PC-3 (cell line): Measurements from ENCODE around the gene ACP2. TPM values are rescaled to one million over a fixed set of nuclear protein-coding genes. Genes with fewer than 3 reads are reported as not detected.

Source experiments
- ATAC-seq: fragments of 200-7000 bp; cut with Tn5 transposase; 2 replicates; pipeline ENCODE4 v1.9.1; 2020; ENCODE audit warnings: mild to moderate bottlenecking, moderate library complexity
- BruUV-seq: library from RNA; stranded (reverse); fragments of 400-500 nt; replicated peaks from 2 replicates; lab custom pipeline; 2021; lab: Mats Ljungman, UMichigan
- CTCF ChIA-PET: fragments of 300-600 bp; sonication (Branson Sonifier 250); formaldehyde crosslinking; loops from one replicate; lab custom pipeline; 2022; ENCODE audit warnings: antibody characterized with exemption; lab: Charles Lee
- POLR2A ChIA-PET: fragments of 300-600 bp; sonication (Branson Sonifier 250); formaldehyde crosslinking; loops from one replicate; lab custom pipeline; 2022; ENCODE audit warnings: antibody characterized with exemption; ENCODE audit not compliant: unreplicated experiment; lab: Charles Lee
- DNase-seq: peaks from one replicate; pipeline ENCODE4 v3.0.0-alpha.2; 2015
- H2AFZ ChIP-seq: fragments of 300-600 bp; sonication (generic); 2 replicates; pipeline ENCODE4 v1.6.0; 2016; ENCODE audit warnings: antibody characterized with exemption, low read length
- H3F3A ChIP-seq: fragments of 300-600 bp; sonication (generic); one replicate; pipeline ENCODE4 v1.6.0; 2017; ENCODE audit warnings: antibody characterized with exemption, low read length, control low read depth, mild to moderate bottlenecking; ENCODE audit not compliant: unreplicated experiment
- H3K27ac ChIP-seq: fragments of 300-600 bp; sonication (generic); 2 replicates; pipeline ENCODE4 v1.5.1; 2016; ENCODE audit warnings: mild to moderate bottlenecking, low read length
- H3K27me3 ChIP-seq: fragments of 300-600 bp; sonication (generic); 2 replicates; pipeline ENCODE4 v1.6.1; 2016; ENCODE audit warnings: low read length, mixed read lengths
- H3K36me3 ChIP-seq: fragments of 300-600 bp; sonication (generic); 2 replicates; pipeline ENCODE4 v1.6.1; 2016; ENCODE audit warnings: low read depth, mixed run types, low read length, mixed read lengths
- H3K4me1 ChIP-seq: fragments of 300-600 bp; sonication (generic); 2 replicates; pipeline ENCODE4 v1.5.1; 2016; ENCODE audit warnings: low read length; ENCODE audit not compliant: insufficient read depth
- H3K4me2 ChIP-seq: fragments of 300-600 bp; sonication (generic); 2 replicates; pipeline ENCODE4 v1.6.0; 2016; ENCODE audit warnings: low read length
- H3K4me3 ChIP-seq: fragments of 300-600 bp; sonication (generic); 2 replicates; pipeline ENCODE4 v1.5.1; 2016; ENCODE audit warnings: mild to moderate bottlenecking, low read length, mixed read lengths
- H3K79me2 ChIP-seq: fragments of 300-600 bp; sonication (generic); 2 replicates; pipeline ENCODE4 v1.6.1; 2017; ENCODE audit warnings: low read length, mixed read lengths
- H3K9ac ChIP-seq: fragments of 300-600 bp; sonication (generic); 2 replicates; pipeline ENCODE4 v1.6.0; 2016; ENCODE audit warnings: mild to moderate bottlenecking, low read length
- H3K9me2 ChIP-seq: fragments of 300-600 bp; sonication (generic); replicated peaks from 2 replicates; pipeline ENCODE4 v1.6.1; 2016; ENCODE audit warnings: mixed run types, low read length, mixed read lengths
- H3K9me3 ChIP-seq: fragments of 300-600 bp; sonication (generic); 2 replicates; pipeline ENCODE4 v1.6.1; 2016; ENCODE audit warnings: low read length, mixed read lengths
- H4K20me1 ChIP-seq: fragments of 300-600 bp; sonication (generic); 2 replicates; pipeline ENCODE4 v1.6.1; 2016; ENCODE audit warnings: low read length, mixed read lengths
- EZH2 ChIP-seq: fragments of 300-600 bp; sonication (generic); IDR thresholded peaks from one replicate; pipeline ENCODE4 v1.6.1; 2017; ENCODE audit warnings: antibody characterized with exemption, mild to moderate bottlenecking, low read length; ENCODE audit not compliant: unreplicated experiment
- EZH2phosphoT487 ChIP-seq: fragments of 300-600 bp; sonication (generic); IDR thresholded peaks from 2 replicates; pipeline ENCODE4 v1.6.1; 2018; ENCODE audit warnings: mild to moderate bottlenecking, antibody characterized with exemption, low read length, borderline replicate concordance
- intact Hi-C: fragments of 100-400 bp; cut with micrococcal nuclease; formaldehyde crosslinking; loops from 2 replicates; pipeline ENCODE4 v1.9.0; 2023
- total RNA-seq: library from RNA; depleted of rRNA; stranded (reverse); fragments of >200 nt; gene quantifications from 2 replicates; pipeline ENCODE4 v1.2.3, GENCODE V29; 2014
- TF ChIP-seq, protein P1 (sequence below): fragments of 300-600 bp; sonication (generic); conservative IDR thresholded peaks from 2 replicates; pipeline ENCODE4 v1.5.1; 2017; ENCODE audit warnings: antibody characterized with exemption, low read depth, mild to moderate bottlenecking, low read length

Gene ACP2
- total RNA-seq, 1 experiment from 2014 or later, result 26.6 TPM

DNA sequence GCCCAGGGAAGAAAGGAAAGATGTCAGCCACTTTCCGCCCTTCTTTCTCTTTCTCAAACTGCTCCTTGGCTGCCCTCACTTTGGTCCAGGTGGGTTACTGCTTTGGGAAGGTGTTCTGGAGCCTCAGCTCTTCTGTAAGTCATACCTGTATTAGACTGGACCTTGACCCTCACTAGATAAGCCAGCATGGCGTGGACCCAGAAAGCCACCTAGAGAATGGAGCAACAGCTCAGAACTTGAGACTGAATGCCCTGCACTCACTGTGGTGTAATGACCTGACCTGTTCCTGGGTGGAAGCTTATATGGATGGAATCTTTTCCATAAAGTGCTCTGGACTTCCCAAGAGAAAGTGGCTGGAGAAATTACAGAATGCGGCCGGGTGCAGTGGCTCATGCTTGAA is 15.6 kb downstream of the ACP2 start:
- H3K9ac ChIP-seq, result no peak overlapping the region
- H3K9me2 ChIP-seq, result no peaks in the 10 kb centered on the region
- H3K36me3 ChIP-seq, result 0 out of 2 replicates have a peak, but pooled peaks cover 2% of the 10 kb centered on the region
- ChIA-PET CTCF (interaction anchor here (2.4 kb wide), 1 partner anchor 19 kb away, joined by 10 read pairs; the partner anchor contains the start of gene DDB2), POLR2A (no interaction called here)
- peaks cover 5% of the 10 kb centered on the region for H3F3A ChIP-seq
- H3K9me3 ChIP-seq, result no peaks in the 10 kb centered on the region
- no peak overlapping the region for H3K4me2 ChIP-seq
- no peak for ATAC-seq
- no peak overlapping the region for H2AFZ ChIP-seq
- H4K20me1 ChIP-seq, result no peaks in the 10 kb centered on the region
- intact Hi-C loops, result no loop called here
- peaks cover 43% of the 10 kb centered on the region for H3K4me1 ChIP-seq
- BruUV-seq, result no TSS peak
- H3K4me3 ChIP-seq, result no peak overlapping the region
- no peak overlapping the region for H3K27ac ChIP-seq
- H3K27me3 ChIP-seq, result no peaks in the 10 kb centered on the region
- 0 out of 2 replicates have a peak, but pooled peaks cover 4% of the 10 kb centered on the region for H3K79me2 ChIP-seq
- TF ChIP-seq, protein P1, sequence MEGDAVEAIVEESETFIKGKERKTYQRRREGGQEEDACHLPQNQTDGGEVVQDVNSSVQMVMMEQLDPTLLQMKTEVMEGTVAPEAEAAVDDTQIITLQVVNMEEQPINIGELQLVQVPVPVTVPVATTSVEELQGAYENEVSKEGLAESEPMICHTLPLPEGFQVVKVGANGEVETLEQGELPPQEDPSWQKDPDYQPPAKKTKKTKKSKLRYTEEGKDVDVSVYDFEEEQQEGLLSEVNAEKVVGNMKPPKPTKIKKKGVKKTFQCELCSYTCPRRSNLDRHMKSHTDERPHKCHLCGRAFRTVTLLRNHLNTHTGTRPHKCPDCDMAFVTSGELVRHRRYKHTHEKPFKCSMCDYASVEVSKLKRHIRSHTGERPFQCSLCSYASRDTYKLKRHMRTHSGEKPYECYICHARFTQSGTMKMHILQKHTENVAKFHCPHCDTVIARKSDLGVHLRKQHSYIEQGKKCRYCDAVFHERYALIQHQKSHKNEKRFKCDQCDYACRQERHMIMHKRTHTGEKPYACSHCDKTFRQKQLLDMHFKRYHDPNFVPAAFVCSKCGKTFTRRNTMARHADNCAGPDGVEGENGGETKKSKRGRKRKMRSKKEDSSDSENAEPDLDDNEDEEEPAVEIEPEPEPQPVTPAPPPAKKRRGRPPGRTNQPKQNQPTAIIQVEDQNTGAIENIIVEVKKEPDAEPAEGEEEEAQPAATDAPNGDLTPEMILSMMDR, result no peak
- TF ChIP-seq EZH2phosphoT487 (no peak), EZH2 (no peak)
- no peak for DNase-seq

DNA sequence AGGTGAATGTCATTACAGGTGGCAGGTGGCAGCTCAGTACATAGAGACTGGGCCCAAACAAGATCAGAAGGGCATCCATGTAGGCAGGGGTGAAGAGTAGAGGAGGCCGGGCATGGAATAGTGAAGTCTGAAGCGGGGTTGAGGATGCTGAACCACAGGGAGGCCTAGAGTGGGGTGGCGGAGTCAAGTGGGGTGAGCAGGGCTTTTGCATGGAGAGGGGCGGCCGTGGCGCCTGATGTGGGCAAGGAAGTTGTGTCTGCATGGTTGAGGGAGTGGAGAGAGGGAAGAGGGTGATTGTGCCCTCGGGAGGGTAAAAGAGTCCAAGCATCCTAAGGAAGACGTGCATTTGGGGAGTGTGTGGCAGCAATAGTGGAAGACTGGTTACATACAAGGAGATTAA is 19.5 kb downstream of the ACP2 start:
- TF ChIP-seq EZH2 (no peak), EZH2phosphoT487 (no peak)
- TF ChIP-seq, protein P1, result no peak
- H3K4me2 ChIP-seq, result no peak overlapping the region
- H3K27ac ChIP-seq, result no peak overlapping the region
- no peaks in the 10 kb centered on the region for H3K9me2 ChIP-seq
- ChIA-PET CTCF (no interaction called here), POLR2A (no interaction called here)
- ATAC-seq (no peak), DNase-seq (no peak)
- no peak overlapping the region for H3K4me3 ChIP-seq
- no peaks in the 10 kb centered on the region for H3K36me3 ChIP-seq
- H3K9ac ChIP-seq, result no peak overlapping the region
- H3K4me1 ChIP-seq, result peaks cover 18% of the 10 kb centered on the region
- H3K27me3 ChIP-seq, result no peaks in the 10 kb centered on the region
- no peak overlapping the region for H2AFZ ChIP-seq
- peaks cover 5% of the 10 kb centered on the region for H3F3A ChIP-seq
- no peaks in the 10 kb centered on the region for H3K9me3 ChIP-seq
- intact Hi-C loops, result no loop called here
- no TSS peak for BruUV-seq
- H3K79me2 ChIP-seq, result no peaks in the 10 kb centered on the region
- no peaks in the 10 kb centered on the region for H4K20me1 ChIP-seq

DNA sequence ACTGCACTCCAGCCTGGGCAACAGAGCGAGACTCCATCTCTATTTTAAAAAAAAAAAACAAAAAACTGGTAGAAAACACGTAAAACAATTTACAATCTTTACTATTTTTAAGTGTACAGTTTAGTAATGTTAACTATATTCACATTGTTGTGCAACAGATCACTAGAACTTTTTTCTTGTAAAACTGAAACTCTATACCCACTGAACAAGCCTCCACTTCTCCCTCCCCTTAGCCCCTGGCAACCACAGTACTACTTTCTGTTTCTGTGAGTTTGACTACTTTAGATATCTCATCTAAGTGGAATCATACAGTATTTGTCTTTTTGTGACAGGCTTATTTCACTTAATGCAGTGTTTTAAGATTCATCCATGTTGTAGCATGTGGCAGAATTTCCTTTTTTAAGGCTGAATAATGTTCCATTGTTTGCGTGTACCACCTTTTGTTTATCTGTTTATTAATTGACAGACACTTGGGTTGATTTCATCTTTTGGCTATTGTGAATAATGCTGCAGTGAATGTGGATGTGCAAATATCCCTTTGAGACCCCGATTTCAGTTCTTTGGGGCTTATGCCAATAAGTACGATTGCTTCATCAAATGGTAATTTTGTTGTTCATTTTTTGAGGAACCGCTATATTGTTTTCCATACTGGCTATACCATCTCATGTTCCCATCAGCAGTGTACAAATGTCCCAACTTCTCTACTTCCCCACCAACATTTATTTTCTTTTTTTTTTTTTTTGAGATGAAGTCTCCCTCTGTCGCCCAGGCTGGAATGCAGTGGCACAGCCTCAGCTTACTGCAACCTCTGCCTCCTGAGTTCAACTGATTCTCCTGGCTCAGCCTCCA is 22.8 kb downstream of the ACP2 start:
- Histone ChIP-seq H3K4me3 (no peak overlapping the region), H3K27me3 (no peaks in the 10 kb centered on the region), H3K9ac (no peak overlapping the region), H3K27ac (no peak overlapping the region), H3K4me1 (no peaks in the 10 kb centered on the region; the same call in 1 of the 2 replicates), H4K20me1 (no peaks in the 10 kb centered on the region), H3K9me3 (no peaks in the 10 kb centered on the region), H3K9me2 (no peaks in the 10 kb centered on the region), H3K36me3 (no peaks in the 10 kb centered on the region), H3F3A (no peaks in the 10 kb centered on the region), H2AFZ (no peak overlapping the region), H3K4me2 (no peak overlapping the region), H3K79me2 (no peaks in the 10 kb centered on the region)
- intact Hi-C loops, result no loop called here
- ChIA-PET CTCF (no interaction called here), POLR2A (no interaction called here)
- DNase-seq, result no peak
- ATAC-seq, result 0 out of 2 replicates have a peak, but pooled peaks have one; percentile 29
- no TSS peak for BruUV-seq
- TF ChIP-seq, protein P1, result no peak
- no peak for TF ChIP-seq EZH2
- TF ChIP-seq EZH2phosphoT487, result no peak
